ENCODE data around the gene CARD11.
"Not testable (repeated sequence)": the region's sequence is repeated elsewhere in the genome, so short reads cannot be mapped to it uniquely, and the experiment has no call there.

CARD11 gene

GRCh38 chr7:2923291-2923781 lies 120.3 kb downstream of the CARD11 start:
- no peak for DNase-seq

- no peak for DNase-seq
Observed at GRCh38 chr7:2922866-2923265, 120.8 kb downstream of the CARD11 start.

- DNase-seq, result no peak
Observed at GRCh38 chr7:2922348-2922691, 121.3 kb downstream of the CARD11 start.

GRCh38 chr7:2921653-2922347 lies 121.9 kb downstream of the CARD11 start:
- DNase-seq, result no peak

- no peak for DNase-seq
Observed at GRCh38 chr7:2920956-2921652, 122.6 kb downstream of the CARD11 start.

- DNase-seq, result not testable (repeated sequence)
Observed at GRCh38 chr7:2920480-2920879, 123.2 kb downstream of the CARD11 start.

- no peak for DNase-seq
Observed at GRCh38 chr7:2920041-2920440, 123.6 kb downstream of the CARD11 start.

- DNase-seq, result no peak
Observed at GRCh38 chr7:2919256-2919655, 124.4 kb downstream of the CARD11 start.

GRCh38 chr7:2918406-2918805 lies 125.3 kb downstream of the CARD11 start:
- no peak for DNase-seq

- no peak for DNase-seq
Observed at GRCh38 chr7:2915023-2915422, 128.6 kb downstream of the CARD11 start.

GRCh38 chr7:2913760-2914387 lies 129.8 kb downstream of the CARD11 start:
- peak; percentile 1 for DNase-seq

- no peak for DNase-seq
Observed at GRCh38 chr7:2912684-2913439, 130.8 kb downstream of the CARD11 start.

GRCh38 chr7:2911466-2911865 lies 132.2 kb downstream of the CARD11 start:
- no peak for DNase-seq

GRCh38 chr7:2909471-2910039 lies 134.1 kb downstream of the CARD11 start:
- no peak for DNase-seq

- DNase-seq, result no peak
Observed at GRCh38 chr7:2909043-2909442, 134.6 kb downstream of the CARD11 start.

GRCh38 chr7:2908103-2908683 lies 135.5 kb downstream of the CARD11 start:
- no peak for DNase-seq

GRCh38 chr7:2906197-2906931 lies 137.3 kb downstream of the CARD11 start:
- no peak for DNase-seq

GRCh38 chr7:2905500-2905899 lies 138.2 kb downstream of the CARD11 start:
- DNase-seq, result no peak

- no peak for DNase-seq
Observed at GRCh38 chr7:2905027-2905426, 138.6 kb downstream of the CARD11 start.

GRCh38 chr7:2904202-2904601 lies 139.5 kb downstream of the CARD11 start:
- no peak for DNase-seq

GRCh38 chr7:2903682-2904162 lies 139.9 kb downstream of the CARD11 start:
- DNase-seq, result no peak

GRCh38 chr7:2897023-2897422 lies 146.6 kb downstream of the CARD11 start:
- DNase-seq, result no peak
